Measurements from ENCODE around the gene TRMU. TPM values are rescaled to one million over a fixed set of nuclear protein-coding genes. Genes with fewer than 3 reads are reported as not detected.
A peak's percentile ranks its signal among the peaks of the same experiment; 100 is the strongest.

Gene TRMU
- total and polyA plus RNA-seq, 8 donors, result 15.0 to 58.0 (median 23.4) TPM

DNA sequence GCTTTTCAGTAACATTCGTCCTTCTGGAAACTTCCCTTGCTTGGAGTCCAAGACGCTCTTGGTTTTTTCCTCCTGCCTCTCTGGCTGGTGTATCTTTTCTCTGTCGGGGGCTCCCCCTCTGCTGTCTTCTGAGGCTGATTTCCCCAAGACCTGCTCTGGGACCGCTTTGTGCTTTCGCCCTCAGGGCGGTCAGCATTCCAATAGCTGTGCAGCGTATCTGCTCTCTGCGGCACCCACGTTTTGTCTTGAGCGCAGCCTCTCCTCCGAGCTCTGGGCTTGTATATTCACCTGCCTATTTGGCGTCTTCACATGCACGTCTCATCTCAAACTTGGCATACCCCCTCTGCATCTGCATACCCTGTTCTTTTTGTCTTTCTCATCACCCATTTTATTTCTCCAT is 36.4 kb upstream of the TRMU start:
- TF ChIP-seq, protein P1, sequence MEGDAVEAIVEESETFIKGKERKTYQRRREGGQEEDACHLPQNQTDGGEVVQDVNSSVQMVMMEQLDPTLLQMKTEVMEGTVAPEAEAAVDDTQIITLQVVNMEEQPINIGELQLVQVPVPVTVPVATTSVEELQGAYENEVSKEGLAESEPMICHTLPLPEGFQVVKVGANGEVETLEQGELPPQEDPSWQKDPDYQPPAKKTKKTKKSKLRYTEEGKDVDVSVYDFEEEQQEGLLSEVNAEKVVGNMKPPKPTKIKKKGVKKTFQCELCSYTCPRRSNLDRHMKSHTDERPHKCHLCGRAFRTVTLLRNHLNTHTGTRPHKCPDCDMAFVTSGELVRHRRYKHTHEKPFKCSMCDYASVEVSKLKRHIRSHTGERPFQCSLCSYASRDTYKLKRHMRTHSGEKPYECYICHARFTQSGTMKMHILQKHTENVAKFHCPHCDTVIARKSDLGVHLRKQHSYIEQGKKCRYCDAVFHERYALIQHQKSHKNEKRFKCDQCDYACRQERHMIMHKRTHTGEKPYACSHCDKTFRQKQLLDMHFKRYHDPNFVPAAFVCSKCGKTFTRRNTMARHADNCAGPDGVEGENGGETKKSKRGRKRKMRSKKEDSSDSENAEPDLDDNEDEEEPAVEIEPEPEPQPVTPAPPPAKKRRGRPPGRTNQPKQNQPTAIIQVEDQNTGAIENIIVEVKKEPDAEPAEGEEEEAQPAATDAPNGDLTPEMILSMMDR (IDR thresholded peaks at IDR 0.05), result no peak
- intact Hi-C loops (cut with DNase I), result no loop called here
- H3K27me3 ChIP-seq, result no peaks in the 10 kb centered on the region
- no peaks in the 10 kb centered on the region for H3K36me3 ChIP-seq
- no peak overlapping the region for H3K4me3 ChIP-seq
- ATAC-seq, result no peak
- peaks cover 5 to 11% (median 5%) of the 10 kb centered on the region in 3 donors for H3K4me1 ChIP-seq
- H3K27ac ChIP-seq, result no peak overlapping the region
- no peak for FAIRE-seq
- WGBS, 2 donors, result 93 to 95% methylated on average over 13 of the region's 13 CpGs
- H3K9me3 ChIP-seq, result no peaks in the 10 kb centered on the region
- DNase-seq, result peak in 1 of 6 donors; percentile 4

DNA sequence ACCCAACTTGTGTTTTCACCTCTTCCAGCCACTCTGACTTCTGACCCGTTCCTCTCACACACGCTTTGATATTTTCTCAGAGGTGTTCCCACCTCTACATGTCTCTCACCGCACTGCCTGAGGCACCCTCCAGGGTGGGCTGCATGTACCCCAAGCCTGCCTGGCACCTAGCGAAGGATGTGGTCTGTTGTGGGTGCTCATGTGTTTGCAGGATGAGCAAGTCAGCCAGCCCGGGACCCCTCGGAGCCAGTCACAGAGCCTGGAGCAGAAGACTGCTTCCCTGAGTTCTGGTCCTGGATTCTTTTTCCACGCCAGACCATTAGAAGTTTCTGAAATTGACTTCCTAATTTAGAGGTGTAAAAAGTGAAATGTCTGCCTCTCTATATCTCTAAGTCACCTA is 35.0 kb upstream of the TRMU start:
- Histone ChIP-seq H3K4me3 (no peak overlapping the region), H3K4me1 (peaks cover 5 to 11% (median 5%) of the 10 kb centered on the region in 3 donors), H3K27me3 (no peaks in the 10 kb centered on the region), H3K27ac (no peak overlapping the region), H3K9me3 (no peaks in the 10 kb centered on the region), H3K36me3 (no peaks in the 10 kb centered on the region)
- DNase-seq (no peak), FAIRE-seq (no peak), ATAC-seq (no peak)
- TF ChIP-seq, protein P1 (IDR thresholded peaks at IDR 0.05), result no peak
- intact Hi-C loops (cut with DNase I), result loop anchor here in 1 of 3 donors (10.0 kb wide), 1 partner anchor 56 kb away; no protein-coding TSS in a partner anchor
- WGBS, 2 donors, result 94% methylated on average over 7 of the region's 7 CpGs

DNA sequence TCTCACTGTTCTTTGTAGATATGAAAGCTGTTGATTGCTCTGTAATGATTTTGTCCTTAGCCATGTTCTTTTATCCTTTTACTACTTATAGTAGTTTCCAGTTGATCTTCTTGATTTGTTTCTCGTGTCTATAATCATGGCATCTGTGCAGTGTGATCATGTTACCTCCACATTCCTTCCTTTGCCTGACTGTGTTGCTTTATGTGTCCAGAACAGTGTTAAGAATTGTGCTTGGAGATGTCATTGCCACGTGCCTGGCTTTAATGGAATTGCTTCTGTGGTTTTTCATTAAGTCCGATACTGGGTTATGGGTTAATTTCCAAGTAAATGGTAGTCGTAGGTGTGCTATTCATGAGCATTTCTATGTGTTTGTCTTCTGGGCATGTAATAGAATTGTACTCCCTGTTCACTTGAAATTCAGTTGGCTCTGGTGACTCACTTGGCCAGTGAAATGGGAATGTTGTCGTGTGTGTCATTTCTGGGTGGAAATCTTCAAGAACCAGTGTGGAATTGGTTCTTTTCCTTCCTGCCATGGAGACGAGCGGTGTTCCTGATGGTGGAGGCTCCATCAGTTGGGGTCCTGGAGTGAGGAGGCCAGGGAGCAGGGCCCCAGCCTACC is 32.1 kb upstream of the TRMU start:
- no peak for ATAC-seq
- Histone ChIP-seq H3K27me3 (no peaks in the 10 kb centered on the region), H3K27ac (no peak overlapping the region), H3K36me3 (no peaks in the 10 kb centered on the region), H3K4me1 (no peaks in the 10 kb centered on the region), H3K4me3 (no peak overlapping the region), H3K9me3 (no peaks in the 10 kb centered on the region)
- intact Hi-C loops (cut with DNase I), result loop anchor here in 1 of 3 donors (10.0 kb wide), 1 partner anchor 59 kb away; no protein-coding TSS in a partner anchor
- WGBS, 2 donors, result 91% methylated on average over 7 of the region's 7 CpGs
- no peak for FAIRE-seq
- DNase-seq, result no peak
- TF ChIP-seq, protein P1 (IDR thresholded peaks at IDR 0.05), result no peak

DNA sequence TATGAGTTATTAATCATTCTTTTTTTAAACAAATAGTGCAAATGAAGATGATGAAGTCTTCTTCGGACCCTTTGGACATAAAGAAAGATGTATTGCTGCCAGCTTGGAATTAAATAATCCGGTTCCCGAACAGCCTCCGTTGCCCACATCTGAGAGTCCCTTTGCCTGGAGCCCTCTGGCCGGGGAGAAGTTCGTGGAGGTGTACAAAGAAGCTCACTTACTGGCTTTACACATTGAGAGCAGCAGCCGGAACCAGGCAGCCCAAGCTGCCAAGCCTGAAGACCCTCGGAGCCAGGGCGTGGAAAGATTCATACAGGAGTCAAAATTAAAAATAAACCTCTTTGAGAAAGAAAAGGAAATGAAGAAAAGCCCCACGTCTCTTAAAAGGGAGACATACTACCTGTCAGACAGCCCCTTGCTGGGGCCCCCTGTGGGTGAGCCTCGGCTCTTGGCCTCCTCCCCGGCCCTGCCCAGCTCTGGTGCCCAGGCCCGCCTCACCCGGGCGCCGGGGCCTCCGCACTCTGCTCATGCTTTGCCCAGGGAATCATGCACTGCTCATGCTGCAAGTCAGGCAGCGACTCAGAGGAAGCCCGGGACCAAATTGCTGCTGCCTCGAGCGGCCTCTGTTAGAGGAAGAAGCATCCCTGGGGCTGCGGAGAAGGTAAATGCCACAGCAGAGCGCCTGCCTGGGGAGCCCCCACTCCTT is 27.1 kb upstream of the TRMU start:
- FAIRE-seq, result no peak
- 93 to 94% methylated on average over 23 of the region's 23 CpGs for WGBS, 2 donors
- H3K9me3 ChIP-seq, result no peaks in the 10 kb centered on the region
- no peaks in the 10 kb centered on the region for H3K36me3 ChIP-seq
- no peak overlapping the region for H3K27ac ChIP-seq
- no peak overlapping the region for H3K4me3 ChIP-seq
- intact Hi-C loops (cut with DNase I), result loop anchor here in 1 of 3 donors (10.0 kb wide), 1 partner anchor 64 kb away; no protein-coding TSS in a partner anchor
- ATAC-seq, result no peak
- no peaks in the 10 kb centered on the region for H3K27me3 ChIP-seq
- TF ChIP-seq, protein P1 (IDR thresholded peaks at IDR 0.05), result no peak
- no peaks in the 10 kb centered on the region for H3K4me1 ChIP-seq
- DNase-seq, result peak in 1 of 6 donors; percentile 35

Data from pancreas (tissue), 10 donors.